Peyer's patch (tissue), 4 donors: ENCODE measurements around the gene SPHK2.

Source experiments
- POLR2A ChIP-seq, 2 donors: fragments of 450-650 bp; IDR thresholded peaks; one replicate each; pipeline ENCODE4 v1.5.1; 2017; ENCODE audit warnings: antibody characterized with exemption in 2 of 2, mild to moderate bottlenecking in 2 of 2, moderate library complexity in 2 of 2
- TF ChIP-seq, protein P1 (sequence below), 6 experiments: fragments of 450-650 bp in 4 of 6; fragments of 200-600 bp in 2 of 6; sonication (generic) in 1 of 6; IDR thresholded peaks; one replicate each; pipeline ENCODE4 v1.5.1; 2017 to 2019; ENCODE audit warnings: antibody characterized with exemption in 6 of 6, mild to moderate bottlenecking in 3 of 6, moderate library complexity in 1 of 6

- TF ChIP-seq, protein P1, sequence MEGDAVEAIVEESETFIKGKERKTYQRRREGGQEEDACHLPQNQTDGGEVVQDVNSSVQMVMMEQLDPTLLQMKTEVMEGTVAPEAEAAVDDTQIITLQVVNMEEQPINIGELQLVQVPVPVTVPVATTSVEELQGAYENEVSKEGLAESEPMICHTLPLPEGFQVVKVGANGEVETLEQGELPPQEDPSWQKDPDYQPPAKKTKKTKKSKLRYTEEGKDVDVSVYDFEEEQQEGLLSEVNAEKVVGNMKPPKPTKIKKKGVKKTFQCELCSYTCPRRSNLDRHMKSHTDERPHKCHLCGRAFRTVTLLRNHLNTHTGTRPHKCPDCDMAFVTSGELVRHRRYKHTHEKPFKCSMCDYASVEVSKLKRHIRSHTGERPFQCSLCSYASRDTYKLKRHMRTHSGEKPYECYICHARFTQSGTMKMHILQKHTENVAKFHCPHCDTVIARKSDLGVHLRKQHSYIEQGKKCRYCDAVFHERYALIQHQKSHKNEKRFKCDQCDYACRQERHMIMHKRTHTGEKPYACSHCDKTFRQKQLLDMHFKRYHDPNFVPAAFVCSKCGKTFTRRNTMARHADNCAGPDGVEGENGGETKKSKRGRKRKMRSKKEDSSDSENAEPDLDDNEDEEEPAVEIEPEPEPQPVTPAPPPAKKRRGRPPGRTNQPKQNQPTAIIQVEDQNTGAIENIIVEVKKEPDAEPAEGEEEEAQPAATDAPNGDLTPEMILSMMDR (IDR thresholded peaks at IDR 0.05), result no peak
- no peak for TF ChIP-seq POLR2A (IDR thresholded peaks at IDR 0.05)
These were observed 52.2 kb downstream of the SPHK2 start for GRCh38 chr19:48671446-48671995.
